IMR-90 (cell line): ENCODE results near the gene IL11RA. TPM values are rescaled to one million over a fixed set of nuclear protein-coding genes. Genes with fewer than 3 reads are reported as not detected.

Experiments
- ATAC-seq: fragments of 200-7000 bp; cut with Tn5 transposase; 2 replicates; pipeline ENCODE4 v1.9.1; 2020; ENCODE audit warnings: low read depth, mild to moderate bottlenecking, moderate library complexity
- BruUV-seq: library from RNA; stranded (reverse); fragments of 400-500 nt; replicated peaks from 2 replicates; lab custom pipeline; 2021; lab: Mats Ljungman, UMichigan
- CTCF ChIA-PET: fragments of 300-600 bp; formaldehyde crosslinking; extraction: SDS; loops from one replicate; lab custom pipeline; 2021; ENCODE audit warnings: antibody characterized with exemption; lab: Yijun Ruan, JAX
- POLR2A ChIA-PET: fragments of 300-600 bp; sonication (Branson Sonifier 250); formaldehyde crosslinking; loops from one replicate; lab custom pipeline; 2022; ENCODE audit warnings: antibody characterized with exemption; ENCODE audit not compliant: unreplicated experiment; lab: Charles Lee
- DNase-seq: peaks from one replicate; pipeline ENCODE4 v3.0.0; 2013
- H2AFZ ChIP-seq: replicated peaks from 2 replicates; pipeline ENCODE3; 2013; ENCODE audit warnings: low read length, mild to moderate bottlenecking; ENCODE audit not compliant: poor library complexity
- H2AK5ac ChIP-seq: 2 replicates; pipeline ENCODE4 v1.6.1; 2013; ENCODE audit warnings: low read depth, low read length, inconsistent platforms
- H2AK9ac ChIP-seq: replicated peaks from 2 replicates; pipeline ENCODE3; 2013; ENCODE audit warnings: mild to moderate bottlenecking, low read depth, low read length, moderate library complexity; ENCODE audit not compliant: poor library complexity
- H2BK120ac ChIP-seq: 2 replicates; pipeline ENCODE4 v1.6.1; 2013; ENCODE audit warnings: low read depth, low read length, inconsistent platforms
- H2BK15ac ChIP-seq: 3 replicates; pipeline ENCODE4 v1.6.1; 2013; ENCODE audit warnings: low read depth, low read length, inconsistent platforms
- H2BK20ac ChIP-seq: 2 replicates; pipeline ENCODE4 v1.6.1; 2013; ENCODE audit warnings: low read depth, mild to moderate bottlenecking, inconsistent platforms, low read length, moderate library complexity
- H2BK5ac ChIP-seq: 2 replicates; pipeline ENCODE4 v1.6.1; 2013; ENCODE audit warnings: mild to moderate bottlenecking, low read depth, low read length, inconsistent platforms; ENCODE audit not compliant: poor library complexity, severe bottlenecking
- H3K14ac ChIP-seq: replicated peaks from 2 replicates; pipeline ENCODE4 v1.6.1; 2013; ENCODE audit warnings: low read depth, low read length, inconsistent platforms
- H3K18ac ChIP-seq: 2 replicates; pipeline ENCODE4 v1.6.1; 2013; ENCODE audit warnings: low read depth, low read length, control low read depth
- H3K23ac ChIP-seq: 2 replicates; pipeline ENCODE4 v1.6.1; 2013; ENCODE audit warnings: low read depth, low read length, inconsistent platforms
- H3K27ac ChIP-seq: 2 replicates; pipeline ENCODE4 v1.5.1; 2013; ENCODE audit warnings: mild to moderate bottlenecking, control low read depth, low read length; ENCODE audit not compliant: insufficient read depth
- H3K27me3 ChIP-seq: 2 replicates; pipeline ENCODE4 v1.6.1; 2013; ENCODE audit warnings: low read length; ENCODE audit not compliant: control insufficient read depth, insufficient read depth
- H3K36me3 ChIP-seq: 2 replicates; pipeline ENCODE4 v1.6.1; 2013; ENCODE audit warnings: low read length, mixed read lengths; ENCODE audit not compliant: control insufficient read depth, insufficient read depth
- H3K4ac ChIP-seq: 2 replicates; pipeline ENCODE4 v1.6.1; 2013; ENCODE audit warnings: low read depth, low read length, inconsistent platforms
- H3K4me1 ChIP-seq: 2 replicates; pipeline ENCODE4 v1.6.1; 2013; ENCODE audit warnings: low read length, mixed read lengths; ENCODE audit not compliant: control insufficient read depth, insufficient read depth
- H3K4me2 ChIP-seq: 2 replicates; pipeline ENCODE4 v1.6.1; 2013; ENCODE audit warnings: low read depth, mild to moderate bottlenecking, control low read depth, low read length, moderate library complexity
- H3K4me3 ChIP-seq: 2 replicates; pipeline ENCODE4 v1.5.1; 2013; ENCODE audit warnings: low read depth, mild to moderate bottlenecking, control low read depth, low read length, moderate library complexity; ENCODE audit not compliant: insufficient read depth
- H3K56ac ChIP-seq: 2 replicates; pipeline ENCODE4 v1.6.1; 2013; ENCODE audit warnings: low read length, inconsistent platforms; ENCODE audit not compliant: insufficient read depth; ENCODE audit errors: extremely low read depth
- H3K79me1 ChIP-seq, 2 experiments: 2 replicates each; pipeline ENCODE4 v1.6.1; 2013; ENCODE audit warnings: low read length in 2 of 2, inconsistent platforms in 1 of 2, low read depth in 1 of 2
- H3K9ac ChIP-seq: 2 replicates; pipeline ENCODE4 v1.6.1; 2013; ENCODE audit warnings: low read depth, low read length, control low read depth
- H3K9me1 ChIP-seq: 2 replicates; pipeline ENCODE4 v1.6.1; 2013; ENCODE audit warnings: low read length, inconsistent platforms; ENCODE audit not compliant: insufficient read depth
- H3K9me3 ChIP-seq: 2 replicates; pipeline ENCODE4 v1.6.1; 2013; ENCODE audit warnings: low read length; ENCODE audit not compliant: control insufficient read depth, insufficient read depth
- H4K20me1 ChIP-seq: 2 replicates; pipeline ENCODE4 v1.6.1; 2013; ENCODE audit warnings: low read length, inconsistent platforms; ENCODE audit not compliant: insufficient read depth
- H4K5ac ChIP-seq: 2 replicates; pipeline ENCODE4 v1.6.1; 2013; ENCODE audit warnings: mild to moderate bottlenecking, low read depth, low read length, control low read depth
- H4K8ac ChIP-seq, 2 experiments: 2 replicates each; pipeline ENCODE4 v1.6.1; 2013; ENCODE audit warnings: low read depth in 2 of 2, low read length in 2 of 2, control low read depth in 1 of 2, inconsistent platforms in 1 of 2
- H4K91ac ChIP-seq: 2 replicates; pipeline ENCODE4 v1.6.1; 2013; ENCODE audit warnings: low read depth, low read length, inconsistent platforms; ENCODE audit not compliant: insufficient read depth
- CEBPB ChIP-seq: IDR thresholded peaks from 2 replicates; pipeline ENCODE4 v1.6.1; 2012; ENCODE audit warnings: low read depth, low read length, improper control_type of control experiment
- ELK1 ChIP-seq: fragments of 150-350 bp; IDR thresholded peaks from 2 replicates; pipeline ENCODE4 v1.6.1; 2016; ENCODE audit warnings: low read depth, mild to moderate bottlenecking, low read length, moderate library complexity, borderline replicate concordance
- MAFK ChIP-seq: IDR thresholded peaks from 2 replicates; pipeline ENCODE4 v1.6.1; 2012; ENCODE audit warnings: low read depth, low read length, improper control_type of control experiment
- MAZ ChIP-seq: IDR thresholded peaks from 2 replicates; pipeline ENCODE4 v1.6.1; 2012; ENCODE audit warnings: low read depth, mild to moderate bottlenecking, low read length, improper control_type of control experiment, moderate library complexity, borderline replicate concordance
- MXI1 ChIP-seq: IDR thresholded peaks from 2 replicates; pipeline ENCODE4 v1.6.1; 2012; ENCODE audit warnings: low read depth, mild to moderate bottlenecking, low read length, moderate library complexity, borderline replicate concordance
- RAD21 ChIP-seq: IDR thresholded peaks from 2 replicates; pipeline ENCODE4 v1.6.1; 2012; ENCODE audit warnings: low read length, improper control_type of control experiment
- RCOR1 ChIP-seq: IDR thresholded peaks from 2 replicates; pipeline ENCODE4 v1.6.1; 2012; ENCODE audit warnings: mild to moderate bottlenecking, low read length, improper control_type of control experiment; ENCODE audit not compliant: insufficient replicate concordance
- RFX5 ChIP-seq: IDR thresholded peaks from 2 replicates; pipeline ENCODE4 v1.8.0; 2012; ENCODE audit warnings: low read depth, mild to moderate bottlenecking, low read length, moderate library complexity
- SMC3 ChIP-seq: fragments of 150-350 bp; IDR thresholded peaks from 2 replicates; pipeline ENCODE4 v1.6.1; 2016; ENCODE audit warnings: low read depth, mild to moderate bottlenecking, antibody characterized with exemption, low read length, moderate library complexity
- USF2 ChIP-seq: fragments of 150-350 bp; IDR thresholded peaks from 2 replicates; pipeline ENCODE4 v1.6.1; 2017; ENCODE audit warnings: mild to moderate bottlenecking, antibody characterized with exemption, low read length, low read depth
- WGBS, 2 experiments: methylation state at CpG; one replicate each; pipeline versions ENCODE4 v1.1.5 to v1.1.7; 2013; ENCODE audit warnings: missing lambda C conversion rate in 2 of 2; ENCODE audit not compliant: insufficient read length in 1 of 2; ENCODE audit errors: extremely low coverage in 2 of 2; 5-methylcytosine and 5-hydroxymethylcytosine counted together
- dilution Hi-C: fragments of 300-500 bp; cut with HindIII; formaldehyde crosslinking; loops from one replicate; pipeline ENCODE4 v1.14.3; 2018; ENCODE audit warnings: low sequenced_read_pairs; ENCODE audit not compliant: unreplicated experiment
- in situ Hi-C: fragments of 300-500 bp; cut with MboI; formaldehyde crosslinking; loops from 3 replicates; pipeline ENCODE4 v1.14.3; 2019; ENCODE audit warnings: low sequenced_read_pairs, inconsistent platforms, mixed read lengths
- intact Hi-C: fragments of 100-400 bp; cut with micrococcal nuclease; formaldehyde crosslinking; loops from 2 replicates; pipeline ENCODE4 v1.10.0; 2022
- polyA plus RNA-seq, 3 experiments: library from polyadenylated mRNA; depleted of rRNA; stranded (reverse); fragments of >200 nt; gene quantifications; 2 replicates each; pipeline ENCODE4 v1.2.3, GENCODE V29; 2012; ENCODE audit warnings: low replicate concordance in 1 of 3
- total RNA-seq: library from RNA; depleted of rRNA; stranded (reverse); fragments of >200 nt; gene quantifications from 2 replicates; pipeline ENCODE4 v1.2.3, GENCODE V29; 2012

Gene IL11RA
- total and polyA plus RNA-seq, 2 of the 4 experiments (the other 2 are of a cell fraction): 8.2 to 15.9 TPM

GRCh38 chr9:34633851-34634550, 18.0 kb upstream of the IL11RA start (continued):
- TF ChIP-seq MAZ: peak; percentile 21; the same call in 1 of the 2 replicates

- CTCF ChIA-PET: interaction anchor here (1.3 to 1.7 kb wide), 3 partner anchors 12 to 30 kb away, joined by 3 to 16 read pairs (median 6); partner anchors contain the start of genes DCTN3 and GALT
- Histone ChIP-seq H4K20me1 (peaks cover 9% of the 10 kb centered on the region; the same call in 1 of the 2 replicates), H3K4me2 (no peak overlapping the region), H3K23ac (no peak overlapping the region), H2BK120ac (no peak overlapping the region), H2AFZ (no peak overlapping the region), H3K9me1 (peaks cover 13% of the 10 kb centered on the region; the same call in 1 of the 2 replicates), H4K5ac (no peak overlapping the region), H3K9ac (no peak overlapping the region), H3K4me1 (peaks cover 4% of the 10 kb centered on the region), H3K9me3 (no peaks in the 10 kb centered on the region), H3K27ac (no peak overlapping the region), H3K14ac (no peak overlapping the region), H3K4me3 (no peak overlapping the region), H2AK5ac (no peak overlapping the region), H4K8ac (no peak overlapping the region), H2BK20ac (no peak overlapping the region), H3K27me3 (peaks cover 16% of the 10 kb centered on the region), H3K36me3 (peaks cover 6% of the 10 kb centered on the region), H2BK15ac (no peak overlapping the region), H4K91ac (no peak overlapping the region), H3K79me1 (peaks cover 13 to 36% of the 10 kb centered on the region in 2 experiments), H3K56ac (no peak overlapping the region), H2BK5ac (no peak overlapping the region), H2AK9ac (no peak overlapping the region), H3K18ac (no peak overlapping the region), H3K4ac (no peak overlapping the region)
- in situ Hi-C loops (no loop called here), dilution Hi-C loops (no loop called here), intact Hi-C loops (loop anchor here (1.0 kb wide), 2 partner anchors 22 to 86 kb away; partner anchors contain the start of gene RPP25L)
- no peak for DNase-seq
- no peak for ATAC-seq
- BruUV-seq: TSS peak; percentile 86
- POLR2A ChIA-PET: no interaction called here
- WGBS, 2 experiments: no CpG with 5 or more reads among the region's 3 CpGs
- no peak for TF ChIP-seq MAFK
- TF ChIP-seq ELK1: no peak
- TF ChIP-seq RCOR1: no peak
- no peak for TF ChIP-seq RFX5
- TF ChIP-seq CEBPB: no peak
- TF ChIP-seq MXI1: no peak
- no peak for TF ChIP-seq USF2
- TF ChIP-seq RAD21: no peak
- no peak for TF ChIP-seq SMC3
These were observed 17.3 kb upstream of the IL11RA start for GRCh38 chr9:34634551-34635248.
